GM18511 (cell line): ENCODE data around the gene SRPRA.

Experiments
- ATAC-seq: cut with Tn5 transposase; IDR thresholded peaks from one replicate; pipeline ENCODE4 v1.9.1; 2021; ENCODE audit warnings: mild to moderate bottlenecking, moderate library complexity; ENCODE audit not compliant: unreplicated experiment

The SRPRA gene

DNA sequence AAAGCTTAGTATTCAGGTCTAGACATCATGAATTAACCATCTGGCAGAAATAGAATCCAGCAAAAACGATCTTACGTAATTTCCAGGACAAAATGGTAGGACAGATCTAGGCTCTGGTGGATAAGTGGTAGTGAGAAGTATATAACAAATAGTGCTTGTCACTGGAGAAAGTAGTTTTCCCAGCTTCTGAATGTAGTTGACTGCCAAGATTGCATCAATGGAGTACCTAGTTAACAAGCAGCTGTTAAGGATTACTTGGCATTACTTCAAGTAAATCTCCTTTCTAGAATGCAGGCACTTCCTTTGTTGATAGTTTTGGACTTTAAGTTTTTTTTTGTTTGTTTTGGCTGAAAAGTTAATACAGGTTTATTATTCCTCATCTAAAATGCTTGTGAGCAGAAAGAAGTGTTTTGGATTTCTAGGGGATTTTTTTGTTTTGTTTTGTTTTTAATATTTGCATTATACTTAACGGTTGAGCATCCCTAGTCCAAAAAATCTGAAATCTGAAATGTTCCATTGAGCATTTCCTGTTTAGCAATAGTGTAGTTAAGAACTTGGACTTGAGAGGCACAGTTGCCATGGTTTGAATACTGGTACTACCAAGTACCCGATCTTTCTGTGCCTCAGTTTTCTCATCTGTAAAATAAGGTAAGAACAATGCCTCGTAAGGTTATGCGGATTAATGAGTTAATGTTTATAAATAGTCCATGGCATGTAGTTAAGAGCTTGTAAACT, 36.8 kb downstream of the SRPRA start:
- no peak for ATAC-seq

- no peak for ATAC-seq
Observed at GRCh38 chr11:126229858-126230540, 38.7 kb downstream of the SRPRA start.

DNA sequence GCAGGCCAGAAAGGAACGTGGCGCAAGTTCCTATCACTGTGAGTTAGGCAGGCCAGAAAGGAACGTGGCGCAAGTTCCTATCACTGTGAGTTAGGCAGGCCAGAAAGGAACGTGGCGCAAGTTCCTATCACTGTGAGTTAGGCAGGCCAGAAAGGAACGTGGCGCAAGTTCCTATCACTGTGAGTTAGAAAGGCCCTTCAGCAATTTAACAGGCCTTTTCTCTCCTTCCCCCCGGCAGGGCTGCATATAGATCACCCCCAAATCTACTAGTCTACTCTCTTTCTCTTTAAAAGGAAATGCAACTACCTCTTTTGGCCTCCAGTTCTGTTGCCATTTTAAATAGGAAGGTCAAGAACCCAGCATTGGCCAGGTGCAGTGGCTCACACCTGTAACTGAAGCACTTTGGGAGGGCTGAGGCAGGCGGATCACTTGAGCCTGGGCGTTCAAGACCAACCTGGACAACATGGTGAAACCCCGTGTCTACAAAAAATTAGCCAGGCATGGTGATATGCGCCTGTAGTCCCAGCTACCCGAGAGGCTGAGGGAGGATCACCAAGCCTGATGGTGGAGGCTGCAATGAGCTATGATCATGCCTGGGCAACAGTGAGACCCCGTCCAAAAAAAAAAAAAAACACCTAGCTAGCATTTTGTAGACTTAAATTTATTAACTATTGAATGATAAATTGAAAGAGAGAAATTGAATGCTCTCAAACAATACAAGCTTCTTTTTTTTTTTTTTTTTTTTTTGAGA, 42.2 kb downstream of the SRPRA start:
- ATAC-seq = no peak

- no peak for ATAC-seq
Observed at GRCh38 chr11:126225295-126225665, 43.4 kb downstream of the SRPRA start.

DNA sequence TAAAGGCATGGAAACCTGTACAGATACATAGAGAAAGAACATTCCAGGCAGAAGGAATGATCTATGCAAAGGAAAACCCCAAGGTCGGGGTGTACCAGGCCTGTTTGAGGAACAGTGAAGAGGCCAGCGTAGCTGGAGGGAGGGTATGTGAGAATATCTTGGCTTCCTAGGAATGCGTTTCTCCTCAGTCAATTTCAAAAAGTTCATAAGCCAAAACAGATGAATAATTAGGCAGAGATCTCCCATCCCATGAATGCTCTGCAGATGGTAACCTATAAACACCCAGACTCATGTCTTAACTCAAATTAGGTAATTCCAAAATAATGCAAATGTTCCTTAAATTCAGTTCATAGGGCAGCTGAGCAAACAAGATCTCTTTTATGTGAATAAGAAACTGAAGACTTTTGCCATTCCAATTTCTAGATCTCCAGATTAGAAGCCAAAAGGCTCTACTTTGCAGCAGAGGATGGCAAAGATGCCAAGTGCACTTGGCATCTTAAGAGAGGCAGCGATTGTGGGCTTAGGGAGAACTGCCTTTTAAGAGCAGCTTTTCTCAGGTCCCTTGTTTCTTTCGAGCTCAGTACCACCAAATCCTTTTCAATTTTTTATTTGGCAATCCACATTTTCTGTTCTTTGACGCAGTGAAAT, 43.9 kb downstream of the SRPRA start:
- ATAC-seq = no peak

DNA sequence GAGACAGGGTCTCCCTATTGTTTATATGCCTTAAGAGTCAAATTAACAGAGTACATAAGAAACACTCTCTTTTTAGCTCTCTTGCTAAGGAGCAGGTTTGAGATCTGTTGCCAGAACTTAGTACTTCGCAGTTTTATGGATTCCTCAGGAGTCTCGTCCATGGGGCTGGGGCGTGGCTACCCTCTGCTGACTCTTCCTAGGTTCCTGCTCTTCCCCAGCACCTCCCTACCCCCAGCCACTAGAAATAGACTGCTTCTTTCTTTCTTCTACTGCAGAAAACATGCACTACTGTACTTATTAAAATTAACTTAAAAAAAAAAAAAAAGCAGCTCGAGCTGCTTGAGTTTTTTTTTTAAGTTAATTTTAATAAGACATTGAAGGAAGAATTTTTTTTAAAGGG, 49.1 kb downstream of the SRPRA start:
- no peak for ATAC-seq

GRCh38 chr11:126217491-126217890, 51.2 kb downstream of the SRPRA start:
- no peak for ATAC-seq

DNA sequence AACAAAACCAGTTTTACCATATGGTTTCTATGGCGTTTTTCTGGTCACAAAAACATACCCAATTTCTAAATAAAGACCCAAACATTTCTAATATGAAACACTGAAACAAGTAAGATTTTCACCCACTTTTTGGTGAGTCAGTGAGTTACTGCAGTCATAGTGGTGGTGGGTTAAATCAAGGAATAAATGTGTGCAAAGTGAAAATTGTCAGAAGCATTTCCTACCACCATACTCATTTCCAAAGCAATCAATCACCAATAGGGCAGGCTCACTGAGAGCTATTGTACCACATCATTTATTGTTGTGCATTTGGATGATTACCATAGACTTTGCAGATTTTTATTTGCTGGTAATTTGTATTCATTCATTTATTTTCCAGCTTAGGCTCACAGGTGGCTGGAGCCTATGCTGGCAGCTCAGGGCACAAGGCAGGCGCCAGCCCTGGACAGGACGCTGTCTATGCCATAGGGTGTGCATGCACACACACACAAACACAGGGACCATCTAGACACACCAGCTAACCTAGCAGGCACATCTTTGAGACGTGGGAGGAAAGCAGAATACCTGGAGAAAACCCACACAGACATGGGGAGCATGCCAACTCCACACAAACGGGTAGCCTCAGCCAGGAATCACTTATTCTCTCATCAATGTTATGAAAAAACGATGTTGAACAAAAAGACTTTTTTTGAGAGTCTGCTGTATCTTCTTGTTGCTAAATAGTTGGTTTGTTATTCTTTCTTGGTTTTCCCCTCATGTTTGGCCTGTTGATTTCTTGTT, 52.0 kb downstream of the SRPRA start:
- no peak for ATAC-seq

DNA sequence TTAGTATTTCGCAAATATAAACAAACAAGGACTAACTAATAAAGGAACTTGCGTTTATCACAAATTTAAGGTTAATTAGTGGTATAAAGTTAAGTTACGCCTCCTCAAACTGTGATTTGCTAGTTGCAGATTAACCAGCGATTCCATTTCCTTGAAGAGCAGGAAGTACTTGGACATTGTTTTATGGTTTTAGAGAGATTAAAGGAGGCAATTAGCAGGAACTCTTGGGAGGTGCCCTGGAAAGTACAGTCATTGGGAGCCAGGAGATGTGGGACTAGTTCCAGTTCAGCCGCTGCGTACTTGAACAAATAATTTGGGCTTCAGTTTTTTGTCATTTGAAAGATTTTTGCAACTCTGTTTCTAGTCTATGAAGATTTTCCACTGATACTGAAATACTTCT, 53.9 kb downstream of the SRPRA start:
- no peak for ATAC-seq

DNA sequence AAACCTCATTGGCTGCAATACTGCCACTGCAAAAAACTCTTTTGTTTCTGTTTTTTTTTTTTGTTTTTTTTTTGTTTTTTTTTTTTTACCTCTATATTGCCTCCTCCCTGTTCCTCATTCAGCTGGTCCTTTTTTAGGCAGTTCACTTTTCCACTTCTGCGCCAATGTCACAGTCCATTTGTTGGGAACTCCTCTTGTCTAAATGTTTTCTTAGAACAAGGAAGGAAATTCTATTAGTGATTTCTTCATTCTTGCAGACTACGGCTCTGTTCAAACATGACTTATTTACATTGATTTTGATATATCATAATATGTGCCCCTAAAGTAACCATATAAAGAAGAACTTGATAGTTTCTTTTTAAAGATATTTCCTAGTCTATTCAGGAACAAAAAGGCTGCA, 54.3 kb downstream of the SRPRA start:
- no peak for ATAC-seq
